Stomach (tissue), 4 donors: Measurements from ENCODE around the gene HAL.

Experiments
- CTCF ChIP-seq, 7 experiments: fragments of 450-650 bp in 4 of 7; fragments of 200-600 bp in 3 of 7; sonication (generic) in 3 of 7; IDR thresholded peaks; one replicate each; pipeline ENCODE4 v1.5.1; 2016 to 2019; ENCODE audit warnings: antibody characterized with exemption in 7 of 7, control low read depth in 2 of 7, mild to moderate bottlenecking in 1 of 7
- POLR2A ChIP-seq, 4 donors: fragments of 450-650 bp; IDR thresholded peaks; one replicate each; pipeline ENCODE4 v1.6.1; 2016; ENCODE audit warnings: antibody characterized with exemption in 4 of 4, control low read depth in 2 of 4, mild to moderate bottlenecking in 1 of 4, moderate library complexity in 1 of 4
- POLR2AphosphoS5 ChIP-seq, 3 donors: sonication (generic); formaldehyde crosslinking; IDR thresholded peaks; one replicate each; pipeline ENCODE4 v1.6.1; 2016; ENCODE audit warnings: antibody characterized with exemption in 3 of 3

- TF ChIP-seq CTCF (IDR thresholded peaks at IDR 0.05) (no peak), POLR2A (IDR thresholded peaks at IDR 0.05) (no peak), POLR2AphosphoS5 (IDR thresholded peaks at IDR 0.05) (no peak)
Measured at GRCh38 chr12:95982602-95983001, 13.5 kb downstream of the HAL start.
